HG02870 (cell line): ENCODE measurements around the gene ISM1.

Experiments used
- ATAC-seq: cut with Tn5 transposase; IDR thresholded peaks from one replicate; pipeline ENCODE4 v1.9.1; 2021; ENCODE audit warnings: mild to moderate bottlenecking, moderate library complexity; ENCODE audit not compliant: unreplicated experiment

Gene ISM1

DNA sequence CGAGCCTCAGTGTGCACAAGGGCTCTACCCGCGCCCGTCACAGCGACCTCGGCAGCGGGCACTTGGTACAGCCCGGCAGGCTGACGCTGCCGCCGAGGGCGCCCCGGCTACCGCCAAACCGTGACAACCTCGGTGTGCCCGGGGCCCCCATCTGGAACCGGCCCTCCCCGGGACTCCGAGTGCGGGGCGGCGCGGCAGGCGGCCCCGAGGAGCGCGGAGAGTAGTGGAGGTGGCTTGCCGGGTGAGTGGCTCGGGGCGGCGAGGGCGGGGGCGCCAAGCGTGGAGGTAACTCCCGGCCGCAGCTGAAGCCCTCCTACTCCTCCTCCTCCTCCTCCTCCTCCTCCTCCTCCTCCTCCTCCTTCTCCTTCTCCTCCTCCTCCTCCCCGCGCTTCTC, at the start of gene ISM1:
ISM1 (plus strand) TSS at position 371 of the 394 bp plus-strand sequence. CDS start 503 bp downstream, outside the sequence.
- peak; percentile 6 for ATAC-seq

DNA sequence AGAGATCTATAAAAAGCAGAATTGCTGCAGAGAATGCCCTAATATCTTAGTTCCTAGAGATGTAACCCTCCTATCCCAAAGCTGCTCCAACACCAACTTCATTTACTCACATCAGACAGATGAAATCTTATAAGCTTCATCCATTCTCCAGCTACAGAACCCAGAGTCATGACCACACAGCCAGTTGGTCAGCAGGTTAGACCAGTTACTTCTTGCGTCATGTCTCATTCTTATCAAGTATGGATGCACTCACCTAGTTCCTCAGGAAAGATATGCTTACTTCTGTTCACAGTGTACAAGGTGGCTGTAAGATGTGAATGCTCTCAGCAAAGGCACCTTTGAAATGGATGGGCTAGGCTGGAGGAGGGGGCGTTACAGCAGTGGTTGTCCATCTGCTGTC, 47.9 kb upstream of the ISM1 start:
- ATAC-seq = no peak

DNA sequence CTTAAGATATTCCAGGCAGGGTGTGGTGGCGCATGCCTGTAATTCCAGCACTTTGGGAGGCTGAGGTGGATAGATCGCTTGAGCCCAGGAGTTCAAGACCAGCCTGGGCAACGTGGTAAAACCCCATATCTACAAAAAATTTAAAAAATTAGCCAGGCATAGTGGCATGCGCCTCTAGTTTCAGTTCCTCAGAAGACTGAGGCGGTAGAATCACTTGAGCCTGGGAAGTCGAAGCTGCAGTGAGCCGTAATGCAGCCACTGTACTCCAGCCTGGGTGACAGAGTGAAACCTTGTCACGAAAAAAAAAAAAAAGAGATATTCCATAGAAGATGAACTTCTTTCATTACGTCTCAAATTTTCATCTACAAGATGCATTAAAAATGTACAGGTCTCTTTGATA, 46.7 kb upstream of the ISM1 start:
- peak; percentile 58 for ATAC-seq

DNA sequence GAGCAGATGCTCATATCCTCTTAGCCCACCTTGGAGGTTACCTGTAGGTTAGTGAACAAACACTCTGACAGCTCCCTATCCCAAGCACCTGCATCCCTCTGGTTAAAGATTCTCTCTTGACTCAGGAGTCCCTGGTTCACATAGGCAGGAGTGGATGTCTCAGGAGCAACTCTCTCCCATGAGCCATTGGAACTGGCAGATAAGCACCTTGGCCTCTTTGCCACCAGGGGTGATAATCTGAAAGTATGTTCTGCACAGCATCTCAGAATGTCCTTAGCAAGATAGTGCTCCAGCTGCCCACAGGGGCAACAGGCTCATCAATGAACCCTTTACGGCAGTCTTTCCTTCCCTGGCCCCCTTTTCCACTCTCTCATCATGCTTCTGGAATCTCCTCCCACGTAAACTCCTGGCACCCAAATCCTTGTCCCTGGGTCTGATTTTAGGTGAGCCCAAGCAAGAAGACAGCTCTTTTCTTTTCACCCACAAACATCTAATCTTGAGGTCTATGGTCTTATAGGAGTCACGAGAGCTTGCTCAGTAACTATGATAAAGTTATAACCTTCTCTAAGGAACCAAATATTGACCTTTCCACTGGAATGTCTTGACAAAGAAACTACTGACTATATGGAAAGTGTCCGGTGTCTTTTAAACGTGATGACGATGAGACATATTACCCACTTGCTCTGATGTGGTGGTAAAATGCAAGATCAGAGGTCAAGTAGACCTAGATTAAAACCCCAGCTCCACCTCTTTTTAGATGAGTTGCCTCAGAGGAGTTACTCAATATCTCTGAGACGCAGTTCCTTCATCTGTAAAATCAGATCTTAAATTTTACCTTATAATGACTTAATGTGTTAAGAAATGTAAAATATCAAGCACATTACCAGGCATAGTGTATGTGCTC, 39.8 kb upstream of the ISM1 start:
- ATAC-seq = no peak

DNA sequence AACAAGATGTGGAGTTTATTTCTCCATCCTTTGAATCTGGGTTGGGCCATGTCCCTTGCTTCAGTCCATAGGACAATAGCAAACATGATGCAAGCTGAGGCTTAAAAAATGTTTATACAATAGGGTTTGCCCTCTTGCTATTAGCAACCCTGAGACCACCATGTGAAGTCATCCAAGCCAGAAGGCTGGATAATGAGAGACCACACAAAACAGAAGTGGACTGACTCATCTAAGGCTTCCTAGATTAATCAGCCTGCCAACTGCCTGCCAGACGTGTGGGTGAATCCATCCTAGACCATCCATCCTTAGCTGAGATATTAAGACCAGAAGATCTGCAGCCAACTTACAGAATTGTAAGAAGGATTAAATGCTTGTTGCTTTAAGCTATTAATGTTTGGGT, 38.1 kb upstream of the ISM1 start:
- ATAC-seq = no peak

DNA sequence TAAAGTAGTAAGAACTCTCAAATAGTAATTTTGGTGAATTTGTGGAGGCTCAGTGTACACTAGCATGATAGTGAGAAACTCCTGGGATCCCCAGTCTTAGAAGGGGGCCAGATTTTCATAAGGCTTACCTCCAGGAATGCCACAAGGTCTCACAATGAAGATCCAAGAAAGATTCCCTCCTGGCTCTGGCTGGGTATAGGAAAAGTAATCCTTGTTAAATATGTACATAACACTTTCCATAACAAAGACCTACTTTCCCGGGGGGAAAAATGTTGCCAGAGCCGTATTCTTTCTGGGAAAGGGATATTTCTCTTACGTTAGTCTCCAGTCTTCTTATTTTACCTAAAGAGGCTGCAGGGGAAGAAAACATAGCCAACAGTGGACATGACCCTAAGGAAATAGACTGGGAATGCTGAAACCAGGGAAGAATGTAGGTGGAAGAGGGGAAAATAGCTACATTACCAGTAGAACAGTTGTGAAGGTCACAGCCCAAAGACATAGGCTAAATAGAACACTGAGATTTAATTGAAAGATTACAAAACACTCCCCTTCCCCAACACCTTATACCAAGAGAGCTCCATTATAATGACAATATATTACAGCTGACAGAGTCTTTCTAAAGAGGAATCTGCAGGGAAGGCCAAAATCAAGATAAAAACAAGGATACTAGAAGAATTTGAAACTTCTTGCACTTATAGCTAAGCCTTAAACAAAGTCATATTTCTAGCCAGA, 34.9 kb upstream of the ISM1 start:
- no peak for ATAC-seq

DNA sequence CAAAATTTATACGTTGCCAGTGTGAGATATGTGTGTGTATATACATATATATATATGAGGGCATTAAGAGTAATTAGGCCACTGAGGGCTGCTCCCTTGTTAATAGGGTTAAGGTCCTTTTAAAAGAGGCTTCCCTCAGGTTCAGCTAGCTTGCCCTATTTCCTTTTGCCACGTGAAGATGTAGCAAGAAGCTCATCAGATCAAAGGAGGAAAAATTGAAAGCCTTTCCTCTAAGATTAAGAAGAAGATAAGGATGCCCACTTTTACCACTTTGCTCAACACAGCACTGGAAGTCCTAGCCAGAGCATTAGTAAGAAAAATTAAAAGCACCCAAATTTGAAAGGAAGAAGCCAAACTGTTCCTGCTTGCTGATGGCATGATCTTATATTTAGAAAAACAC, 33.2 kb upstream of the ISM1 start:
- no peak for ATAC-seq

DNA sequence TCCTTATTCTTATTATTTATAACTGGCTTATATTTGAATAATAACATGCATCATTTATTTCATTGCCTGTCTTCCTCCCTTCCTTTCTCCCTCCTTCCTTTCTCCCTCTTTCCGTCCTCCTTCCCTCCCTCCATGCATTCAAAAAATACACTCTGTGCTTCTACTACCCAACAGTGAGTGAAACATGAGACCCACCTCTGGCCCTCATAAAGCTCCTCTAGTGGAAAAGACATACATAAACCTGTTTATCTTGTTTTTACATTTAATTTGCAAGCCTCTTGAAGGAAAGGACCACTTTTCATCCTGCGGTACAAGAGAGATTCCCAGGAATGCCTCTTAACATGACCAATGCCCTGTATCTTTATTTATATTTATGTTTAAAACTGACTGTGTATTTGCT, 21.8 kb upstream of the ISM1 start:
- no peak for ATAC-seq

DNA sequence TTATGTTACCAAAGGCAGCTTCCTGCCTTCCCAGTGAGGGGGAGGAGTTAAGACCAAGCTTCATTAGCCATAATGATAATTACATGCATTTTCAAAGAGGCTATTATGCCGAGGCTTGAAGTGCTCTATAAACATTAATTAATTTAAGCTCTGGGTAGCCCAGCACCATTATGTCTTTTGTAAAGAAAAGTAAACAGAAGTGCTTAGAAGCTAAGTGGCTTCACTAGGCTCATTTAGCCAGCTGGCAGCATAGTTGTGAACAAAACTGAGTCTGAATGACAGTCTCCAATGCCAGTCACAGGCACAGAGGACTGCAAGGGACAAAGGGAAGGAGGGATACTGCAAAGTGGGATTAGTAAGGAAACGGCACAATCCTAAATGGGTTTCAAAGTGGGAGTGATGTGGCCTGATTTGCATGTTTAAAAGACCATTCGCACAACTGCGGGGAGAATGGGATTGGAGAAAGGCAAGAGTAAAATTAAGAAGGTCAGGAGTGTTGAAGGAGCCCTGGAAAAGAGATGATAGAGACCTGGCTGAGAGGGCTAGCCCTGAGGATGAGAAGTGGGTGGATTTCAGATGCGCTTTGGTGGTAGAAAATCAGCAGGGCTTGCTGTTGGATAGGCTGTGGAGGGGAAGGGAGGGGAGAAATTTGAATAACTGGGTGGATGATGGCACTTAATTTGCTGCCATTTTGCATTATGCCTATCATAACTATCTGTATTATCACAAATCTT, 20.1 kb upstream of the ISM1 start:
- ATAC-seq = no peak

DNA sequence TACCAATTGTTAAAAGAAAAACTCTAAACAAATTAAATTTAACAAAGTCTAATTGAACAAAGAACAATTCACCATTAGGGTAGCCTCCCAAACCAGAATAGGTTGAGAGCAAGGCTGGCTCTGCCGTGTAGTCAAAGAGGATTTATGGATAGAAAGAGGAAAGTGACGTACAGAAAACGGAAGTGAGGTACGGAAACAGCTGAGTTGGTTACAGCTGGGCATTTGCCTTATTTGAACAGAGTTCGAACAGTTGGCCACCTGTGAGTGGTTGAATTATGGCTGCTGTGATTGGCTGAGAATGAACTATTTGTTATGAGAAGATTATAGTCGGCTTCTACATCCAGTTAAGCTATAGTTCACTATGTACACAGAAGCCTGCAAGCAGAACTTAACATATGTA, 18.5 kb upstream of the ISM1 start:
- ATAC-seq = no peak

DNA sequence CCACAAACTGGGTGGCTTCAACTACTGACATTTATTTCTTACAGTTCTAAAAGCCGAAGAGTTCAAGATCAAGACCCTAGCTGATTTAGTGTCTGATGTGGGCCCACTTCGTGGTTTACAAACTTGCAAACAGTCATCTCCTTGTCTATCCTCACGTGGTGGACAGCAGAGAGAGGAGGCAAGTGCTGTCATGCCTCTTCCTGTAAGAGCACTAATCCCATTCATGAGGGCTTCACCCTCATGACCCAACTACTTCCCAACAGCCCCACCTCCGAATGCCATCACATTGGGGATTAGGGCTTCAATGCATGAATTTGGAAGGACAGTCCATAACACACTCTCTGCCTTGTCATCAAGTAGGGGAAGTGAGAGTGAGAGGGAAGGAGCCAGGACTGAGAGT, 15.6 kb upstream of the ISM1 start:
- ATAC-seq = no peak

DNA sequence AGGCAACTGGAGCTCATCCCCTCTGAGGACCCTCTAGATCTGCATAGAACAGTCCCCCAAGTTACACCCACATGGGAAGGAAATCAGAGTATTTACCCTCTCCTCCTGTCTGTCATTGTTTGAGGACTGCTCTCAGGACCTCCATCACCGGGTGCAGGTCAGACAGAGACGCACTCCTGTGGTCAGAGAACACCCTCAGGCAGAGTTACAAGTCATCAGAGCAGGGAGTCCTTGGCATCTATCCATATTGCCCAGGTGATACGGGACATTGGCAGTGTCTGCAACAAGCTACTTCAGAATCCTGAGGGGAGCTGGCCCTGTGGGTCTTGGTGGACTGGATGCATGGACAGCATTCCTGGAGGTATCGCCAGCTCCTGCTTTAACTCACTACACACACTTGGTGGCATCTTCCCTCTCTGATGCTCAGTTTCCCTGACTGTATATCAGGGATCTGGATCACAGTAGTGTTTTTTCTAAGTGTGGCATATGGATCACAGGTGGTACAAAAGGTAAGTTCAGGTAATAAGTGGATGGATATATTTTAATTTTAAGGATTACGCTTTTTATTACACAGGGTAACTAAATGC, 15.1 kb upstream of the ISM1 start:
- ATAC-seq = no peak

DNA sequence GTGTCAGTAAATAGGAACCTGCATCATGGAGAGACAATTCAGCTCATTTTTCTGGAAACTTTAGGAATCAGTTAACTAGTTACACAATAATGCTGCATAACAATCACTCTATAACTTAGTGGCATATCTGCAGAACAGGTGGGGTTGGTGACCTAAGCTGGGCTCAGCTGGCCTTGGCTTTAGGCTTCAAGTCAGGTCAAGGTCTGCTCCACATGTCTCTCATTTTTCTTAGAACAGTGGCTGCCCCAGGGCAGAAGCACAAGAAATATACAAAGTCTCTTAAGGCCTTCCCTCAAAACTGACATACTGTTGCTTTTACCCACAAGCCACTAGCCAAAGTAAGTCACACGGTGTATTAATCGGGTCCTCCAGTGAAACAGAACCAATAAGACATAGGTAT, 14.1 kb upstream of the ISM1 start:
- ATAC-seq = no peak

DNA sequence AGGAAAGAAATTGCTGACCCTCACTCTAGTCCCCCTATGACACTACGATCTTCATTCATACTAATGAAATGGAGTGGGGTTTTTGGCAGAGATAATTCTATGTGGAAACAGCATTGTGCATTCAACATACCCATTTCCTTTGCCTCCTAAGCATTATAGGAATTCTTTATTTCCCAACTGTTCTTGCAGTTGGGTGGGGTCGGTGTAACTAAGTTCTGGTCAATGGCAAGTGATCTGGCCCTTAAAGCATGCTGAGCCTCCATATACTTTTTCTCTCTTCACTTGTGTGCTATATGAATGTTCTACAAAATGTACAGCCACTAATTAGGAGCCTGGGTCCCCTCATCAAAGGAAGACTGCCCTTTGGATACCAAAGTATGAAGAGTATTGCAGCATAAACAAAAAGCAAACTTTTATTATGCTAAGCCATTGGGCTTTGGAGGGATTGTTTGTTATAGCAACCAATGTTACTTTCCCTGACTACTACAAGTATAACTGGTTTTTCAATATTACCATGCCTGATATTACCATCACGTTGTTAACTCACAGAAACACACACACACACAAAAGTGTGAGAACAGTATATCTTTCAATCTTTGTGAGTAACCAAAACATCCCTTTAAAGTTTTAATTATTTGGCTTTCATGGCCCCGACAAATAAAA, 9.0 kb upstream of the ISM1 start:
- ATAC-seq = no peak

DNA sequence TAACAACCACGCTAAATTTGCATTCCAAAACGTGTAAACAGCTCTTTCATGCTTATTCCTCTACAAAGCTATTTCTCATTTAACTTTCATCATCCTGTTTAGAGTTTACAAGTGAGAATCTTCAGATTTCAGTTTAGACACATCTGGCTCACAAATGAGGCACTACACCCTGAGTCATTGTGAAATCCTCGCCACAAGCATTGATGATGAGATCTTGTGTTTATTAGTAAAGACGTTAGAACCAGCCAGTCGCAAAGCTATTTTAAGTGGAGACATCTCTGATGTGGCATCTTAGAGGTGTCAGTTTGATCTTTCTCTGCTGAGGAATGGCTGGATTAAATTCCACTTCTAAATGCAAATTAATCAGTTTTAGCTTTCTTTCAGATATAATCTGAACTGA, 8.3 kb upstream of the ISM1 start:
- ATAC-seq = peak; percentile 83

DNA sequence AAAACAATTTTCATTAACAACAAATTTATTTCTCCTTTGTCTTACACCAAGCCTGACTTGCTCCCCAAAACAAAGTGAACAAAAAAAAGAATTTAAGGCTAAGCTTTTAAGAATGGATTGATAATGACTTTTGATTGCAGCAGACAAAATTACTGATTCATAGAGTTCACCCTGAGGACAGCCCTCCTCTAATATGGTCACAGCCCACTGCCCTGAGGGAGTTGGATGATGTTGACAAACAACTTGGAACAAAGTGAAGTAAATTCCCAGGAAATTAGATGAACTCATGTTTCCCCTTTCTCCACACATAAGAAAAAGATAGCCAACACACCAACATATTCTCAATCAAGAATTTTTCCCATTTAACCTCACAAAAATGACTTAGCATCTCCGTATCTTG, 7.7 kb upstream of the ISM1 start:
- ATAC-seq = no peak

DNA sequence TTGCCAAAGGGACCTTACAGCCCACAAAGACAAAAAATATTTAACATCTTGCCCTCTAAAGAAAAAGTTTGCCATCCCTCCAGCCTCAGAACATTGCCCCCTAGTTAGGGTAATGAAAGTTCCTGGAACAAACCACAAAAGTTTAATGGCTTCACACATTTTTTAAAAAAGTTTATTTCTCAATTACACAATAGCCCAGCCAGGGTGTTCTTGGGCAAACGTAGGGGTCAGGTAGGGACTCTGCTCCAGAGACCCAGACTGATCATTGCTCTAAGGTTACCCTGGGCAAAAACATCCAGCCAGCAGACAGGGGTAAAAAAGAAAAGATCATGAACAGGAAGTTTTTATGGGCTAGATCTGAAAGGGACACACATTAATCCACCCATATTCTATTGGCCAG, 4.5 kb upstream of the ISM1 start:
- no peak for ATAC-seq

DNA sequence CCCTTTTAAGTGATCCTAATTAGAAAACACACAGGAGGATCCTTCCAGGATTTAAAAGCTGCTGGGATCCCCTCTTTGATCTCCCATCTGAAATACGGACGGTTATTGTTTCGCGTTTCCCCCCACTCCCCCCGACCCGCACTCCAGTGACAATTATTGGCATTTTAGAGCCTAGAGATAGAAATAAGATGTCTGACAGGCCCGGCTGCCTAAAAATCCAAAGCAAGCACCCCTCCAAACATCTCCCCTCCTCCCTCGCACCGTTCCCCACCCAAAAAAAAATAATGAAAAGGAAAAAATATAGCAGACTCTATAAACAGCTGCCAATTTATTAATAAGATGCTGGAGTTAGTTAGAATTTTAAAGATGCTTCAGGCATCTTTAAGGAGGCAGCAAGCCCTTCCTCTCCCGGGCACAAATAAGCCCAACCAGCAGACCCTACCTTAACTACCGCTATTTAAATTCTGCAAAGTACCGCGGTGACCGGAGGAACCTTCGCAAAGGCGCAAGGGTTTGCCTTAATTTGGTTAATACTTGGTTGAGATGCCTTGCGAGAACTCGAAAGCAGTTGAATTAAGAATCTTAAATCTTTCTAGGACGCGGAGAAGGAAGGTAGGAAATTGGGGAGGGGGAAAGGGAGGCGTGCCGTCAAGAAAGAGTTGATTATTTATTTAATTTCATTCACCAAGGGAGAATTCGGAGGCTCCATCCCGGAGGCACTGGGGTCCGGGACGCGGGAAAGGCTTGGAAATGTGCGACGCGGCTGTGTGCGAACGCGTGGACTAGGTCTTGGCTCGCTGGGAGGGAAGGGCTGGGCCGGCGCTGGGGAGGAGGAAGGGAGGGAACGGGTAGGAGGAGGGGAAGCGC, 1.5 kb upstream of the ISM1 start:
- ATAC-seq = no peak

DNA sequence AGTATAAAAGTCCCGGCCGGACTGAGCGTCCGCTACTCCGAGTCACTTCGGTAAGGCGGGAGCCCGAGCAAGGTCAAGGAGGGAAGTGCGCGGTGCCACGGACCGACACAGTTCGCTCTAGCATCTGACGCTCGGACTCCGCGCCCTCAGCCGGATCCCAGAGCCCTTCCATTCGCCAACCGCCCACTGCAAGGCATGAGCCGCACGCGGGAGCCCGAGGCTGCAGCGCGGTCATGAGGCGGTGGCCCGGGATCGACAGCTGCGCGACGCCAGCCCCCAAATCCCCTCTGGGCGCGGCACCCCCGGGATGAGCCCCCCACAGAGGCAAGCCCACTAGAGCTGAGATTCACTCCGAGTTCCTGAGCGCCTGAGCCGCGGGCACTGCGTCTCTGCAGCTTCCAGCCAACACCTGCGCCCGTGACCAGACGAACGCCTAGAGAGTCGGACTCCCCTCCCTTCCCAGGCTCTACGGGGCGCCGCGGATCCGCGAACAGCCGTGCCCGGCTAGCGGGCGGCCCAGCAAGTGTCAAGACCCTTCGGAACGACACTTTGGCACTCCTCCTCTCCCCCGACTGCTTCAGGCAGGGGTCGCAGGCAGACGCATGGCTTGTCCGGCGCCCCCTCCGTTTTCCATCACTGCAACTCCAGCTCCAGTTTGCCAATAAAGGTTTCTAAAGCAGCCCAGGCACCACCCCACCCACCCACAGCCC, 725 bp upstream of the ISM1 start:
- no peak for ATAC-seq
